Measurements from ENCODE around the gene CDRT4. TPM values are rescaled to one million over a fixed set of nuclear protein-coding genes. Genes with fewer than 3 reads are reported as not detected.

CDRT4 gene
- total and polyA plus RNA-seq, 2 experiments from 2014 or later, result 6.5 to 13.0 TPM

- ATAC-seq (no peak), DNase-seq (ENCODE audit: low spot score) (no peak)
- Histone ChIP-seq H3F3A (replicated peaks; ENCODE audit: low read depth) (no peaks in the 10 kb centered on the region), H3K4me2 (no peak overlapping the region), H2AFZ (no peak overlapping the region), H4K20me1 (replicated peaks; ENCODE audit: insufficient read depth) (no peaks in the 10 kb centered on the region), H3K9me2 (ENCODE audit: insufficient read depth) (no peaks in the 10 kb centered on the region; the same call in 1 of the 2 replicates), H3K36me3 (ENCODE audit: insufficient read depth) (no peaks in the 10 kb centered on the region), H3K27me3 (ENCODE audit: insufficient read depth) (no peaks in the 10 kb centered on the region), H3K27ac (ENCODE audit: low read depth) (no peak overlapping the region), H3K4me1 (ENCODE audit: insufficient read depth) (no peaks in the 10 kb centered on the region), H3K79me2 (replicated peaks; ENCODE audit: insufficient read depth) (no peaks in the 10 kb centered on the region), H3K4me3 (no peak overlapping the region)
- Mint-ChIP-seq H3K4me1 (no peaks in the 10 kb centered on the region), H3K4me3 (no peak overlapping the region), H3K36me3 (ENCODE audit: low read depth) (no peaks in the 10 kb centered on the region), H3K9me3 (no peaks in the 10 kb centered on the region), H3K27me3 (ENCODE audit: insufficient read depth, low read depth, poor library complexity) (peaks cover 9% of the 10 kb centered on the region), H3K27ac (no peak overlapping the region)
- TF ChIP-seq ETS1 (IDR thresholded peaks at IDR 0.05), result no peak
- TF ChIP-seq EZH2phosphoT487 (IDR thresholded peaks at IDR 0.05; ENCODE audit: unreplicated experiment), result no peak
- no peak for TF ChIP-seq ZNF331 (CRISPR knock-in tag; IDR thresholded peaks at IDR 0.05; ENCODE audit: low read depth)
- TF ChIP-seq ZNF462 (CRISPR knock-in tag; IDR thresholded peaks at IDR 0.05), result no peak
- no peak for TF ChIP-seq CTCF (conservative IDR thresholded peaks at IDR 0.05; ENCODE audit: low read depth in 2 of 2)
- no peak for TF ChIP-seq REST (IDR thresholded peaks at IDR 0.05; ENCODE audit: unreplicated experiment)
- no peak for TF ChIP-seq EZH2 (IDR thresholded peaks at IDR 0.05; ENCODE audit: low read depth, unreplicated experiment)
- TF ChIP-seq POLR2AphosphoS5 (IDR thresholded peaks at IDR 0.05; ENCODE audit: low read depth), result no peak
- TF ChIP-seq JUNB (IDR thresholded peaks at IDR 0.05; ENCODE audit: unreplicated experiment), result no peak
- no peak for TF ChIP-seq CREB1 (CRISPR knock-in tag; IDR thresholded peaks at IDR 0.05; ENCODE audit: low read depth)
- TF ChIP-seq ZNF114 (CRISPR knock-in tag; IDR thresholded peaks at IDR 0.05), result no peak
- no peak for TF ChIP-seq NANOG (IDR thresholded peaks at IDR 0.05; ENCODE audit: borderline replicate concordance)
- no peak for TF ChIP-seq STAT1 (IDR thresholded peaks at IDR 0.05; ENCODE audit: unreplicated experiment)
Observed at GRCh38 chr17:15406081-15406480, 61.3 kb downstream of the CDRT4 start.

Data from GM23338 (cell line).